Activated gamma-delta T cell (primary cell): ENCODE results near the gene ZNF514.
"Not testable (repeated sequence)": the region's sequence is repeated elsewhere in the genome, so short reads cannot be mapped to it uniquely, and the experiment has no call there.

Source experiments
- DNase-seq: peaks from one replicate; lab custom pipeline; 2025; lab: John Stamatoyannopoulos, UW

ZNF514 gene

DNA sequence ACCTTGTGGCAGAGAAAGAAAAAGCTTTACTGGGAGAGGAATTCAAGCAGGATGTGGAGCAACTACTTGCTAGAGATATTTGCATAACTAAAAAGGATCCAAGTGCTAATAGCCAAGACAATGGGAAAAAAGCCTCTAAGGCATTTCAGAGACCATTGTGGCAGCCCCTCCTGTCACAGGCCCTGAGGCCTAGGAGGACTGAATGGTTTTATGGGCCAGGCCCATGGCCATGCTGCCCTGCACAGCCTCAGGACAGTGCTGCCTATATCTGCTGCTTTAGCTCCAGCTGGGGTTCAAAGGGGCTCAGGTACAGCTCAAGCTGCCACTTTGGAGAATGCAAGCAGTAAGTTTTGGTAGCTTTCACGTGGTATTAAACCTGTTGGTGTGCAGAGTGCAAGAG lies 20.9 kb downstream of the ZNF514 start:
- no peak for DNase-seq

DNA sequence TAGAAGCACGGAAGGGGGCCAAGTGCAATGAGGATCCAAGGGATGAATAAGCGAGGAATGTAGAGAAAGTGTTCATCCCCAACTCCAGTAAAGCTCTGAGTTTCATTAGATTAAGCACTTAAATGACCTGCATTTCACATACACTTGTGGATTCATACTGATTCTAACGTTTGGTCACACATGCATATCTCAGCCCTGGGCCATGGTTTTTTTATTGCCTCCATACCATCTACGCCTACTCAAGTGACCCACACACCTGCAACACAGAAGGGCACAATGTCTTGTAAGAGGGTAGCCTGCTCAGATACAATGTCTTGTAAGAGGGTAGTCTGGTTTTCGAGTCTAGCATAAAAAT lies 37.5 kb downstream of the ZNF514 start:
- DNase-seq: no peak

DNA sequence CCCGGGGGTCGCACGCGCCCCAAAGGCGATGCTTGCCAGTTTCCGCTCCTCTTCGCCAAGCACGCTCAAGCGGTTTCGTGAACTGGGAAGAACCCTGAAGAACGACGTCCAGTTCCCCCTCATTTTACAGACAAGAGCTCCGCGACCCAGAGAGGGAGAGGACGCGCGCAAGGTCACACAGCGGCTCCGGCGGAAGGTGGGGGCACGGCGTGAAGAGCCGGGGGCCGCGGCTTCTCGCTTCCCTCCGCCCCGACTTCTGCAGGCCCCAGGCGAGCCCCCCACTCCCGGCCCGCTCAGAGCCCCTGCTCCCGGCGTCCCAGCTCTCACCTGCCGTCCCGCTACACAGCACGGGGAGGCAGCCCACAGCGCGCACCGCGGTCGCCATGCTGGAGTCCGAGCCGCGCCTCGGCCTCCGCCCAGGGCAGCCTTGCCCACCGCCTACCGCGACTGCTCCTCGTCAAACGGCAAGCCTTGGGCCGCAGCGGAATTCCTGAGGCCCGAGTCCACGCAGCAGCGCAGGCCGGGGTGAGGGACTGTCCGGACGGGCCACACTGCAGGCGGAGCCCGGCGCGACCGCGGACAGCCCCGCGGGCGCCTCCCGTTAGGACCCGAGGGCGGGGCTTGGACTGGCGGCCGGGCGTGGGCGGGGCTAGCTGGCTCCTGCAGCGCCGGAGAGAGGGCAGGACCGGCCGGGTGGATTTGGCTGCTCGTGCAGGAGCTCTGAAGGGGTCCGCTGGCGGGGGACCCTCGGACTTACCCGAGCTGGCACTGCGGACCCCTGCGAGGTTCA lies 38.0 kb downstream of the ZNF514 start, which contains the start of gene MRPS5:
MRPS5 (minus strand) TSS at position 402 of the 790 bp plus-strand sequence; CDS start at position 385, 17 bp downstream.
- DNase-seq: peak; percentile 65

DNA sequence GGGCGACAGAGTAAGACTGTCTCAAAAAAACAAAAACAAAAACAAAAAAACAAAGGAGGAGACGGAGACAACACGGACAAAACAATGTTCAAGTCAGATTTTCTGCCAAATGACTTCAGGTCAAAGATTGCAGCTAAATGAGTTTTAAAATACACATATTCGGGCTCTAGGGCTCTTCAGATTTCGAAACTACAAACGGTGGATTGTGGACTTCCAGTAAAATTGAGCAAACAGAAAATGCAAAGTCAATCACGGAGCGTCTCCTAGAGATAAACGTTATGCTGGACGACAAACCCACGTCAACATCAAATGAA lies 38.6 kb downstream of the ZNF514 start:
- no peak for DNase-seq

DNA sequence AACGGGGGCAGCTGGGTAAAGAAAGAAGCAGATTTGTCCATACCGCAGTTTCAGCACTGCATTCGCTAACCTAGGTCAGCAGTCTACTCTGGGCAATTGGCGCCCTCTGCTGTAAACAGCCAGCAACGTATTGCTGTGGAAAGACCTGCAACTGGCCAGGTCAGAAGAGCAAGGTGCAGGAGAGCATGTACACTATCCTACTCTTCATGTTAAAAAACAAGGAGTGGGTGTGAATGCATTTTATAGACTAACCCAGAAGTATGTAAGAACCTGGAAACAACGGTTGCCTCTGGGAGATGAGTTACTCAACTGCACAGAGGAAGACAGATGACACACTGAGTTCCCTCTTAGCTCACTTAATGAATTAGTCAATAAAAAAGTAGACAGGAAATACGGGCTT lies 44.2 kb downstream of the ZNF514 start:
- DNase-seq: no peak

DNA sequence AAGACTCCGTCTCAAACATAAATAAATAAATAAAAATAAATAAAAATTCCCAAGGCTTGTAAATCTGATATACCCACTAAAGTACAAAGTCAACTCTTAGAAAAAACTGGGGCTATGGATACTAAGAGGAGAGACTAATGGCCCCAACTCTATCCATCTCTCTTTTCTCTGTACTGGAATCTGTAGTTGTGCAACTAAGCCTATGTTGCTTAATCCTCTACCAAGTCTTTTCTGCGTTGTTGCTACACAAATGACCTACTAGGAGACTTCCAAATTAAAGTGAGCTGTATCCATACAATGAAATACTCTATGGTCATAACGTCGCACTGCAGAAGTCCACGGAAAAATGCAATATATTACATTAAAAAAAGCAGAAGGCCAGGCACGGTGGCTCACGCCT lies 46.2 kb downstream of the ZNF514 start:
- DNase-seq: no peak

DNA sequence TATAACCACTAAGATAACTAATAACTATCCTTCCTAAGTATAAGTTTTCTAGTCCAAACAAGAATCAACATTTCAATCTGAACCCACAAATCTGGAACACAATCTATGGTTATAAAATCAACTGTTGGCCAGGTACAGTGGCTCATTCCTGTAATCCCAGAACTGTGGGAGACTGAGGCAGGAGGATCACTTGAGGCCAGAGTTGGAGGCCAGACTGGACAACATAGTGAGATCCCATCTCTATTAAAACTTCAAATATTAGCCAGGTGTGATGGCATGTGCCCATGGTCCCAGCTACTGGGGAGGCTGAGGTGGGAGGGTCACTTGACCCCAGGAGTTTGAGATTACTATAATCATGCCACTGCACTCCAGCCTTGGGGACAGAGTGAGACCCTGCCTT lies 49.3 kb downstream of the ZNF514 start:
- no peak for DNase-seq

DNA sequence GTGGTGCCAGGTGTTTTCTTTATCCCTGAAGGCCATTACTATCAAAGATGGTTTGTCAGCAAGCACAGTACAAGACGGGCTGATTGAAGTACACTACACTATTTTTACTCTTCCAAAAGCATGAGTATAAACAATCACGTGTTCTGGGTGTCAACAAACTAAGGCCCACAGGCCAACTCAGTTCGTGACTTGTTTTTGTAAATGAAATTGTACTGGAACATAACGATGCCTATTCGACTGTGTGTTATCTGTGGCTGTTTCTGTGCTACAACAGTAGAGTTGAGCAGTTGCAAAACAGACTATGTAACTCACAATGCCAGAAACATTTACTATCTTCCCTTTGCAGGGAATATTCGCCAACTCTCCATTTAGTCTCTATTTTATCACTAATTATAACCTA lies 50.4 kb downstream of the ZNF514 start:
- no peak for DNase-seq

DNA sequence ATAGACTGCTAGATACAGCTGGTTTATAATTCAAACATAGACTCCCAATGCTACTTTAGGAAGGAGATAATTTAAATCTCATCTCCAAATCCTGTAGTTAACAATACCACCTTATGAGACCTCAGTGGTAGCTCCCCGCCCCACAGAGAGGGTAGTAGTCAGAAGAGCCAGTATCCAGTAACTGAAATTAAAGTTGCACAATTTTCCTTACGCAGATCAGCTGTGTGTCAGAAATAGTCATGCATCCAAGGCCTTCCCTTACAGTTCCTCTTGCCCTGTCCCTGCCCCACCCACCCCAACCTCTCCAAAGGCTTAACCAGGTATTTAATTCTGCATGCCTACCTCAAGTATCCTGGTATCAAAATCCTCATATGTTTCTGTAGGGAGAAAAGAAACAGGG lies 53.6 kb downstream of the ZNF514 start:
- no peak for DNase-seq

DNA sequence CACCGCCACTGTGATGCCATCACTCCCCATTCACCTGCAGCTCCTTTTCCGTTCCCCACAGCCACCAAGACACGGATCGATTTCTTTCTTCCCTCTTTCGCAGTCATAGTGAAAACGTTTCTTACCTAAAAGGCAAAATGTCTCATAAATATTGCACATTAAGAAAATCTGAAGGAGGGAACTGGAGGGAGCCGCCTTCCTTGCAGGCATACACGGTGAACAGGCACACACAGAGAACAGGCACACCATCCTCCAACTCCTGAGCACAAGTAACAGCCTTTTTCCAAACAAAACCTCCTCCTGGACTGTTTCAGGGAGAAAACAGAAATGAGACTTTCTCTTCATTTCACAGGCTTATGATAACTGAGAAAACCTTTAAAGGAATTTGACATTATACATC lies 55.0 kb downstream of the ZNF514 start:
- no peak for DNase-seq

DNA sequence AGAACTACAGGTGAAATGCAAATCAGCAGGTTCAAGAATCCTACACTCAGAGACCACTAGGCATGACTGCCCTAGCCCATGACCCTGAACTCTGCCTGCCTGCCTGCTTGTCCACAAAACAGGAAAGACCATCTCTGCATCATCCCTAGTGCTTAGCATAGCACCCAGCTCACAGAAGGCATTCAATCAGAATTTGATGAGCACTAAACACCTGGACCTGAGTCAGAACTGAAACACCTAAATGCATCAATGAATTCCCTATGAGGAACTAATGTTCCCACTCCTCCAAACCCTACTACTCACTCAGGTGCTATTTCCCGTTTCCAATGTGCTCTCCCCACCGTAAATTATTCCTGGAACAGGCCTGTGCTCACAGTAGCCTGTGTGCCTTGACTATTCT lies 59.7 kb downstream of the ZNF514 start:
- DNase-seq: no peak

DNA sequence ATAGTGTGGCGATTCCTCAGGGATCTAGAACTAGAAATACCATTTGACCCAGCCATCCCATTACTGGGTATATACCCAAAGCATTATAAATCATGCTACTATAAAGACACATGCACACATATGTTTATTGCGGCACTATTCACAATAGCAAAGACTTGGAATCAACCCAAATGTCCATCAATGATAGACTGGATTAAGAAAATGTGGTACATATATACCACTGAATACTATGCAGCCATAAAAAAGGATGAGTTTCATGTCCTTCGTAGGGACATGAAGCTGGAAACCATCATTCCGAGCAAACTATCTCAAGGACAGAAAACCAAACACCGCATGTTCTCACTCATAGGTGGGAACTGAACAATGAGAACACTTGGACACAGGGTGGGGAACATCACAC lies 61.4 kb downstream of the ZNF514 start:
- DNase-seq: not testable (repeated sequence)
